HK-2 (cell line): ENCODE data around the gene CYP11A1.
A peak's percentile ranks its signal among the peaks of the same experiment; 100 is the strongest.
"Not testable (repeated sequence)": the region's sequence is repeated elsewhere in the genome, so short reads cannot be mapped to it uniquely, and the experiment has no call there.

ENCODE experiments used
- DNase-seq: peaks from one replicate; pipeline ENCODE4 v3.0.0-alpha.2; 2018; ENCODE audit not compliant: unreplicated experiment

Gene CYP11A1

GRCh38 chr15:74400915-74401757 lies 33.7 kb upstream of the CYP11A1 start:
- DNase-seq = no peak

GRCh38 chr15:74400313-74400860 lies 32.9 kb upstream of the CYP11A1 start:
- DNase-seq = peak; percentile 24

DNA sequence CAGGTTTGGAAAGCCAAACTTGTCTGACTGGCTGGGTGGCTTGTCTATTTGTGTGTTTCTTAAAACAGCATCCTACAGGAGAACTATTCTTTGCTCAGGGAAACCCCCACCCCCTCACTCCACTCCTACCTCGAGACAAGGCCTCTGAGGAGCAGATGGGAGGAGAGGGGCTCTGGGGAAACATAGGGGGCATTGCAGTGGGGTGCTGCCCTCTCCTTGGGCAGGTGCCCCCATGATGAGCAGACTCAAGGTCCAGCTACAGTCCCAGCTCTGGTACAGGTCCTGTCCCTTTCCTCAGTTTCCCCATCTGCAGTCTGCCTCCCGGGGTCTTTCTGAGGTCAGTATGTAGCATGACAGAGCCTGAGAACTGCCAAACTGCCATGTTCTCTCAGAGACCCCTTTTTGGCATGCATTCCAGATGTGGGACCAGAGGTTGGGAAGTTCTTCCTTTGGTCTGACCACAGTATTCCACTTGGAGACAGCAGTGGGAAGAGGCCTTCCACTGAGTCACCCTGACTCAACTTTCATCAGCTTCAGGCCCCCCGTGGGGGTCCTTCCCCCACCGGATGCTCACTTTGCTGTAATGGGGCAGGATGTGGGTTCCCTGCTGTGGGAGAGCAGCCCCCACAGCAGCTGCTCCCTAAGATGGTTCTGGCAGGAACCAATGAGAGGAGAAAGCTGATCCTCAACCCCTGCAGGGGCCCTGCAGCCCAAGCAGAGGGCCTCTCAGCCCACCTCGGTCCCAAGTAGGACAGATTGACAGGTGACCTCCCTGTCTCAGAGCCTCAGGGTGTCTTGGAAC lies 32.3 kb upstream of the CYP11A1 start:
- peak; percentile 52 for DNase-seq

DNA sequence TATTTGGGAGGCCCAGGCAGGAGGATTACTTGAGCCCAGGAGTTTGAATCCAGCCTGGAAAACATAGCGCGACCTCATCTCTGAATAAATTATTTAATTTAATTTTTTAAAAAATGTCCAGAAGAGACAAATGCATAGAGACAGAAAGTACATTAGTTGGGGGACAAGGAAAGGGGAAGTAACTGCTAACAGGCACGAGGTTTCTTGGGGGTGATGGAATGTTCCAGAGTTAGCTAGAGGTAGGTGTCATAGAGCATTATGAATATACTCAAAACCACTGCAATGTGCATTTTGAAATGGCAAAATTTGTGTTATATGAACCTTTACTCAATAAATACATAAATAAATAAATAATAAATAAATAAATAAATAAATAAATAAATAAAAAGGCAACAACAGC lies 31.7 kb upstream of the CYP11A1 start:
- DNase-seq = no peak

DNA sequence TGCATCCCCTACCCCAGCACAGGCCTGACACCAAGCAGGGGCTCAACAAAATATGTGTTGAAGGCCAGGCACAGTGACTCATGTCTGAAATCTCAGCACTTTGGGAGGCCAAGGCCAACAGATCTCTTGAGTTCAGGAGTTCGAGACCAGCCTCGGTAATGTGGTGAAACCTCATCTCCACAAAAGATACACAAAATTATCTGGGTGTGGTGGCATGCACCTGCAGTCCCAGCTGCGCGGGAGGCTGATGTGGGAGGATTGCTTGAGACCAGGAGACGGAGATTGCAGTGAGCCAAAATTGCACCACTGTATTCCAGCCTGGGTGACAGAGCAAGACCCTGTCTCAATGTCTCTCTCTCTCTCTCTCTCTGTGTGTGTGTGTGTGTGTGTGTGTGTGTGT lies 30.7 kb upstream of the CYP11A1 start:
- no peak for DNase-seq

GRCh38 chr15:74397239-74398068 lies 30.0 kb upstream of the CYP11A1 start:
- no peak for DNase-seq

GRCh38 chr15:74396445-74397238 lies 29.2 kb upstream of the CYP11A1 start:
- peak; percentile 67 for DNase-seq

DNA sequence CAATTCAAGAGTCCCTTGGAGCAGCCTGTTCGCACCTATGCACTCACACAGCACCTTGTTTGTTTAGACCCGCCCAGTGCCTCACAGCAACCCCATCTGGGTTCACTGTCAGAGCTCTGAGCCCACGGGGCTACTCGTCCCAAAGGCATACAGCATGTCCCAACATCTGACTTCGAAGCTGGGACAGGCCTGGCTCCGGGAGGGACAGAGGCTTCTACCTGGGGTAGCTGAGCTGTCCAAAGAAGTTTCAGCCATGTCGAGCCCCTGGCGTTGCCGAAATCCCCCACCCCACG lies 28.6 kb upstream of the CYP11A1 start:
- DNase-seq = no peak

DNA sequence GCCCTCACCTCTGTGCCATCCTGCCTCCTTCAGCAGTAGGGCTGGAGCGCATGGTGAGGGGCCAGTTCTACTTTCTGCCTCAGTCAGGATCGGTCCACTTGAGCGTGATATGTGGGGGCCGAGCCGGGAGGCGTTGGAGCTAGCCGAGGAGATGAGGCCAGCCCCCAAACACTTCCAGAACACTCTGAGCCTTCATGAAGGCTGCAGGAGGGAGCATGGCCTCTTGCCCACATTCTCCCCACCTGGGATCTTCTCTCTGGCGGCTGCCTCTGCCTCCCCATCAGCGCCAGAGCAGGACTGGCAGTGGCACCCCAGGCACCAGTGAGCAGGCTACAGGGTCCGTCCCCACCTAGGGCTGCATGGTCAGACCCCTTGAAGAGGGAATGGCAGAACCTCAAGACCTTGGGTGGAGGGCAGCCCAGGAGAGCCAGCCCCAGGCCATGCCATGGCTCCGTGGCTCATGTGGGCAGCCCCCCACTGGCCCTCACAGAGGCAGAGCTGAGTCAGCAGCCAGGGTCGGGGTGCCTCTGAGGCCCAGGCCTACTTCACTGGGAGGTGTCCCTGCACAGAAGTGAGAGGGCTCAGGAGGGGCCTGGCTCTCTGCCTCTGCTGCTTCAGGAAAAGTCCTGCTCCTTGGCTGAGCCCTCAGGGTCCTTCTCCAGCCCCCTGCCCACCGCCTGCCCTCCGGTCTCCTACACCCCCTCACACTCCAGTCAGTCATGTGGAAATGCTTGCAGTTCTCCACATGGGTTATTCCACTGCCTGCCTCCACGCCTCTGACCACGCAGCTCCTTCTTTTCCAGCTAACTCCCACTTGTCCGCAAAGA lies 28.1 kb upstream of the CYP11A1 start:
- no peak for DNase-seq

DNA sequence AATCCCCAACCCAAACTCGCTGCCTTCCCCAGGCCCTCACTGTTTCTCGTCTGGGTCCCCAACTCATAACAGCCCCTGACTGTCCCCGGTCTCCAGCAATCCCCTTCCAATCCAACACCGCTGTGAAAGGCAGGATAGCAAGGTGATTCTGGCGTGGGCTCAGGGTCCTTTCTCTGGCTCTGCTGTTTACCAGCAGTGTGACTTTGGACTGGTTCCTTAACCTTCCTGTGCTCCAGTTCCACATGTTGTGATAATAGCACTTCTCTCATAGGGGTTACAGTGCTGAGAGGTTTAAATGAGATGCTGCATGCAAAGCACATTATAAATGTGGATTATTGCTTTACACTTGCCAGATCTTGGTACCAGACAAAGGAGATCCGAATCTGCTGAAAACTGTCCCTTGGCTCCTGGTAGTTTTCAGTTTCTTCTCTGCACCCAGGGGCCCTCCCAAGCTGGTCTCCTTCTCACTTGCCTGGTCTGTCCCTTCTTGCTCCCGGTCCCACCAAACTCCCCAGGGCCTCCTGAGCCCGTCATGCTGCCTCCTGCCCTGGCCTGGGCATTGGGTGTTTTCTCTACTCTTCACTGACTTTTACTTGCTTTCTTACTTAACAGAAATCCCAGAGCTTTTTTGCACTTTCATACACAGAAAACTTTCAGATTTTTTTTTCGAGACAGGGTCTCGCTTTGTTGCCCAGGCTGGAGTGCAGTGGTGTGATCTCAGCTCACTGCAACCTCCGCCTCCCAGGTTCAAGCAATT lies 26.8 kb upstream of the CYP11A1 start:
- no peak for DNase-seq

- DNase-seq = no peak
Observed at GRCh38 chr15:74393423-74393822, 26.0 kb upstream of the CYP11A1 start.

- no peak for DNase-seq
Observed at GRCh38 chr15:74392902-74393301, 25.5 kb upstream of the CYP11A1 start.

DNA sequence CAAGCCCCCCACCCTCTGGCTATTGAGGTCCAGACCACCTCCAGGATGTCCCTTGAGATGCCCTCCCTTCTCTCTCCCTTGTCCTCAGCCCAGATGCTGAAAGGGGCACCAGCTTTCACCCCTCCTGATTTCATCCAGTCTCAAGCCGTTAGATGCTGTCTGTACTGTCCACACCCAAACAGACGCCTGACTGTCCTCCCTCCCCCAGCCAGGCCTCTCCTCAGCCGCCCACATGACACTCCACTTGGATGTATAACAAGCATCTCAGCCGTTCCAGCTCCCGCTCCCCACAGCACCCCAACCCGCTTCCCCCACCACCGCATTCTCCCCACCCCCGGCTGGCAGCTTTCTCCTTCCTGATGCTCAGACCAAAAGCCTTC lies 25.0 kb upstream of the CYP11A1 start:
- no peak for DNase-seq

GRCh38 chr15:74391582-74392450 lies 24.4 kb upstream of the CYP11A1 start:
- DNase-seq = no peak

- no peak for DNase-seq
Observed at GRCh38 chr15:74390647-74391288, 23.3 kb upstream of the CYP11A1 start.

GRCh38 chr15:74390049-74390646 lies 22.7 kb upstream of the CYP11A1 start:
- DNase-seq = not testable (repeated sequence)

GRCh38 chr15:74389241-74390048 lies 22.0 kb upstream of the CYP11A1 start:
- DNase-seq = no peak
